Vagina (tissue), 2 donors: Measurements from ENCODE around the gene SMIM13.

Experiments used
- CTCF ChIP-seq, 3 experiments: fragments of 450-650 bp in 2 of 3; fragments of 200-600 bp in 1 of 3; sonication (generic) in 1 of 3; IDR thresholded peaks; one replicate each; pipeline ENCODE4 v1.5.1; 2017 to 2019; ENCODE audit warnings: antibody characterized with exemption in 3 of 3, mild to moderate bottlenecking in 2 of 3, moderate library complexity in 2 of 3
- POLR2A ChIP-seq, 2 donors: fragments of 450-650 bp; IDR thresholded peaks; one replicate each; pipeline ENCODE4 v1.6.1; 2017; ENCODE audit warnings: antibody characterized with exemption in 2 of 2, mild to moderate bottlenecking in 2 of 2, moderate library complexity in 2 of 2
- POLR2AphosphoS5 ChIP-seq, 2 donors: sonication (generic); formaldehyde crosslinking; IDR thresholded peaks; one replicate each; pipeline ENCODE4 v1.9.0; 2017; ENCODE audit warnings: antibody characterized with exemption in 2 of 2, mild to moderate bottlenecking in 2 of 2, low read depth in 1 of 2; ENCODE audit not compliant: insufficient read depth in 1 of 2

GRCh38 chr6:11183761-11184362 lies 90.2 kb downstream of the SMIM13 start:
- TF ChIP-seq CTCF (IDR thresholded peaks at IDR 0.05) (no peak), POLR2AphosphoS5 (IDR thresholded peaks at IDR 0.05; ENCODE audit: insufficient read depth in 1 of 2, low read depth in 1 of 2) (no peak), POLR2A (IDR thresholded peaks at IDR 0.05) (no peak)
